HG03469 (cell line): ENCODE results near the gene CRYBA2.

Experiments
- ATAC-seq: cut with Tn5 transposase; IDR thresholded peaks from one replicate; pipeline ENCODE4 v1.9.1; 2021; ENCODE audit warnings: mild to moderate bottlenecking, moderate library complexity, moderate number of reproducible peaks; ENCODE audit not compliant: unreplicated experiment

Gene CRYBA2

DNA sequence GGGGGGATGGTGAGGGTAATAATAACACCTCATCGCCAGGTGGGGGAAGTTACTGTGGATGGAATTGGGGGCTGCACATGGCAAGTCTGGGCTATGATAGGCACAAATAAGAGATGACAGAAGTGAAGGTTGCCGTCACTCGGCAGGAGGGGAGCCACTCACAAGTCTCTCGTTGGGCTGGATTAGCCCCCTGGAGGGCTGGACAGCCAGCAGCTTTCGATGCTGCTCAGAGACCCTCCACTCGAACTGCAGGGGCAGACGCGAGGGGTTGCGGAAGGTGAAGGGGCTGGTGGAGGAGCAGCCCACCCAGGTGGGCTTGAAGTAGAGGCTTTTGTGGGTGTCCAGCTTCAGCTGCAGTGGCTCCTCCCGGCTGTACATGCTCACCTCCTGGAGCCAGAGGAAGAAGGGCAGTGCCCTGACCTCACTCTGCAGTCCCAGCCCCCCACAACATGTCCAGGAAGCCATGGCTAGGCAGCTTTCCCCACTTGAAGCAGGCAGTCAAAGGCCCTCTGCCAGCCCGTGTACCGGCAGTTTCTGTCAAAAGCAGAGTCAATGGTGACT is 29.9 kb upstream of the CRYBA2 start:
- no peak for ATAC-seq

DNA sequence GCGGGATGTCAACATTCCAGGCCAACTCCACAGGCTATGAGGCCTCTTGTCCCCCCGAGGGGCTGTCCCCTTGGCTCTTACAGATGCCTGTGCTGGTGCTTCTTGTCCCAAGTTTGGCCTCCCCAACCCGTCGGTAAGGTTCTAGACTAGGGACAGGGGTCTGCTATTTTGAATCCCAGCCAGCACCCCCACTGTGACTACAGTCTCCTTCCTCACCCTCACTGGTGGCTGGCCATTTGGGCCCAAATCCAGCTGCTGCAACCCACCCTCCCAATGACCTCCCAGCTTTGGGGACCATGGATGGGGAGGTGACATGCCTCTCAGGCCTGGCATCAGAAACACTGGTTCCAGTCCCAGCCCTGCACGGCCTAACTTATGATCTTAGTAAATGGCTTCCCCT is 29.4 kb upstream of the CRYBA2 start:
- ATAC-seq: no peak

DNA sequence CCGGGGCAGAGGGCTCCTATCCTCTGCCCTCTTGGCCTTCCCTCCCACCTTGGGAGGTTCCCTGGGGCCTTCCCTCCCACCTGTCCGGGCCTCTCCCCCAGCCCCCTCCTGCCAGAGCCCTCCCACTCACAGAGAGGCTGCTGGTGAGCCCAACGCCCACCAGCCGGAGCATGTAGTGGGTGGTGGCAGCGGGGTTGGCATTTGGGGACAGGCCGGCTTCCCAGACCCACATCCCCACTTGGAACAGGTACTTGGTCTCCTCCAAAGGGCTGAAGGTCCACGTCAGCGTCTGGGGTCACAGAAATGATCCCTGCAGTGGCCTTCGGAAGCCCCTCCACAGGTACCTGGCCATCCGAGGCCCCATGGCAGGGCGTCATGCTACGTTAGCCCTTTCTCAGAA is 28.8 kb upstream of the CRYBA2 start:
- no peak for ATAC-seq

DNA sequence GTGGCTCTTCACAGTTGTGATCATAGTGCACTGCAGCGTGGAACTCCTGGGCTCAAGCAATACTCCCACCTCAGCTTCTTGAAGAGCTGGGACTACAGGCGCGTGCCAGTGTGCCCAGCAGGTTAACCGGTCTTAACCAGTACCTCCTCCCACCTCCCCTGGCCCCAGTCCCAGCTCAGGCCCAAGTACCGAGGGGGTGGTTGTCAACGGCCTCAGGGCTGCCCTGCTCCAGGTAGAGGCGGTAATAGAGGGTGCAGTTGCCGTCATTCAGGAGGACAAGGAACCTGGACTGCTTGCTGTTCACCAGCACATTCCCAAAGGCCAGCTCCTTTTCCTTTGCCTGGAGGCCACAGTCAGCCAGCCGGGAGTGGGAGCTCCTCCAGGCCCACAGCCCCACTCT is 28.4 kb upstream of the CRYBA2 start:
- no peak for ATAC-seq

DNA sequence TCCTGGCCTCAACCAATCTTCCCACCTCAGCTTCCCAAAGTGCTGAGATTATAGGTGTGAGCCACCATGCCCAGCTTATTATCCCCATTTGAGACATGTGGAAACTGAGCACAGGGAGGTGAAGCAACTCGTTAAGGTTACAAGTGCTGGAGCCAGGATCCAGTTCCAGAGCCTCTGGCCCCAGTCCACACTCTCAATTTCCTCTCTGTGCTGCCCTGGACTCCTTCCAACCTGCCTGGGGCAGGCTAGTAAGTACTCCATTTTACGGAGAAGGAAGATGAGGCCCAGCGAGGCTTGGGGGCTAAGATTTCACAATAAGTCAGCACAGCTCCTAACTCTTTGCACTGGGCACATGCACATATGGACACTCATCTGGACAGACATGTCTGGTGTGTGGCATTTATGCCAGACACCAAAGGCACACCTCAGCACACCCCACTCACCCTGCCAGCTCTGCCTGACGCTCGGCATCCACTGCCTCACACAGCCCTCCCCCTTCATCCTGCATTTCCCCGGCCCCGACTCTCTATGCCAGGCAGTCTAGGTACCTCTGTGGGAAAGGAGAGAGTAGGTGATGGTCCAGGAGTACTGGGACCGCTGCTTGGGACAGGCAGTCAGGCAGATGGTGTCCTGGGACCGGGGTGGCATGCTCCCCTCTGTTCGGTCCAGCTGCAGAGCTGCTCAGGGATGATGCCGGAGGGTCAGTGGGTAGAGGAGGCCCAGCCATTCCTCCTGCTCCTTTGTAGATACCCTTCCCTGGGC is 27.6 kb upstream of the CRYBA2 start:
- no peak for ATAC-seq

DNA sequence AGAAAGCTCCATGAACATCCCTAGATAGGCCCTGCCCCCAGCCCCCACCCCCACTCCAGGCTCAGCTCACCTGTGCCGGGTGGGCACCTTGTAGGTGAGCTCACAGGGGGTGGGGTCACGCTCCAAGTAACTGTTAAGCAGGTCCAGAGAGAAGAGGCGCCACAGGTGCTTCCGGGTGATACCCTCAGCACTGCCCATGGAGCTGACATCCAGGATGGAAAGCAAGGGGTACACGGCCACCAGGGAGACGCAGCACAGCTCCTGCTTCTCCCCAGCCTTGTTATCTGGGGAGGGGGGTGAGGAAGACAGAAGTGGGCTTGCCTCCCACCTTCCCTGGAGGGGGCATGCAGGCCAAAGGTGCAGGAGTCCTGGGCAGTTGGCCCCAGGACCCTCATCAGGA is 26.2 kb upstream of the CRYBA2 start:
- no peak for ATAC-seq

DNA sequence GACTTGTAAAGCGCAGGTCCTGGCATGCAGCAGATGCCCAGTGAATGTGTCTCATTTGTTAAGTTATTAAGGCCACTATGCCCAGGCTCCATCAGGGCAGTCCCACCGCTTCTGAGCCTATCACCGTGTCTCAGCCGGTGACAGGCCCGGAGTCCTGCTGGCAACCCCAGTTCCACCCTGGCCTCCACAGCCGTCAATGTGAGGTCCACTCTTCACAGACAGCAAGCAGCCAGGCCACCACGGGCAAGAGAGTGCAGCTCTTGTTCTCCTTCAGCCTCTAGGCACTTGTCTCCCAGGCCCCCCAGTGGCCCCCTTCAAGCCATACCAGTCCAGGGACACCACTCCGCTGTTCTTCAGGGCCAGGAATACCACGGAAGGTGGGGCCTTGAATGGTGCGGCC is 25.5 kb upstream of the CRYBA2 start:
- ATAC-seq: no peak

DNA sequence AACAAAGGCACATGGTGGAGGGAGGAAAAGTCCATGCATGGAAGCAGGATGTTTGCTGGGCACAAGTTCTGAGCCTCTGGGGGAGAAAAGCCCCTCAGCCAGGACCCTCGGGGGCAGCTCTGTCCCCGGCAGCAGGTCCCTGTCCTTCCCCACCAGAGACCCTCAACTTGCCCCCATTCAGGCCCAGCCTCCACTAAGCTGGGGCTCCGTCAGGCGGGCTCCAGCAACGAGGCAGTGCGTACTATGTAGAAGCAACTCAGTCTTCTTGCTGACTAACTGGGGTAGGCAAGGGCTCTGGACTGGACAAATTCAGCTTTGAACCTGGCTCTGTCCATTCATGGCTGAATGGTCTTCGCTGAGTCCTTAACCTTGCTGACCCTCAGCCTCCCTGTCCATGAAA is 25.1 kb upstream of the CRYBA2 start:
- ATAC-seq: no peak

DNA sequence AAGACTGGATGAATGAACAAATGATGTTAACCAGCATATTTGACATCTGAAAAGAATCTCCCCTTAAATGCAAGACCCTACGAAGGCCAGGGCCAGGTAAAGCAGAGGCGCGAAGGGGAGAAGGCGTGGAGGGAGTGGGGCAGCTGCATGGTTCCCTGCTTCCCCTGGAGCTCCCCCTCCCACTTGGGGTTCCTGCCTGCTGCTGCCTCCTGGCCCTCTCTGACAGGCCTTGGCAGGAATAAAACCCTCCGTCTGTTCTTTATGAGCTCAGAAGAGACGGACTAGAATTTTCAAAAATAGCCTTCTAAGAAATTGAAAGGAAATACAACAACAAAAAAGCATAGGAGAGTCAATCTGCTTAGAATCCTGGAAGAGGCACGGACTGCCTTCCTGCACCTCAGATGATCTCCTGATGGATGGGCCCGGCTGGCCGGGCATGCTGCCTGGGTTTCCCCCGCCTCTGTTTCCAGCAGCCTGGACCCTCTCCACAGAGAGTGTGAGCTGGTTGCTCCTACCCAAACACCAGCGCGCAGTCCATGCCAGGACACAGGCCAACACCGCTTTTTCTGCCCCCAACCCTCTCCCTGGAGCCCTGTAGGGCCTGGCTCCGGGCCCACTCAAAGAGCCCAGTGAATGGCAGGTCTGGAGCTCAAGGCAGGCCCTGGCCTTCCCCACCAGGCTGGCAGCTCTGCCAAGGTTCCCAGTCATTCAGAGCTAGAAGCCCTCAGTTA is 24.1 kb upstream of the CRYBA2 start:
- ATAC-seq: no peak

DNA sequence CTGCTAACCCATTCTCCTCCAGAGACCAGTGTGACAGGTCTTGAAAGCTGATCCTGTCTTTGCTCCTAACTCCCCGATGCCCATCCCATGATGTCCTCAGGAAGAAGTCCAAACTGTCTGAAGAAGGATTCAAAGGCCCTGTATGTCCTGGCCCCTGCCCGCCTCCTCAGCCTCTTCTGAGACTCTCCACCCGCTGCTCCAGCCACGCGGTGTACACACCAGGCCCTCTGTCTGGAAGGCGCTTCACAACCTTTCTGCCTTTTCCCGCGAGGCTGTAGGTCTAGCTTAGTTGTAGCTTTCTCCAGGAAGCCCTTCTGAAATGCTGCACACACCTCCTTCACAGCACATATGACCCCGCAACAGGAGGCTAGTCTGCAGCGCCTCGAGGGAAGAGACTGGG is 23.5 kb upstream of the CRYBA2 start:
- no peak for ATAC-seq

DNA sequence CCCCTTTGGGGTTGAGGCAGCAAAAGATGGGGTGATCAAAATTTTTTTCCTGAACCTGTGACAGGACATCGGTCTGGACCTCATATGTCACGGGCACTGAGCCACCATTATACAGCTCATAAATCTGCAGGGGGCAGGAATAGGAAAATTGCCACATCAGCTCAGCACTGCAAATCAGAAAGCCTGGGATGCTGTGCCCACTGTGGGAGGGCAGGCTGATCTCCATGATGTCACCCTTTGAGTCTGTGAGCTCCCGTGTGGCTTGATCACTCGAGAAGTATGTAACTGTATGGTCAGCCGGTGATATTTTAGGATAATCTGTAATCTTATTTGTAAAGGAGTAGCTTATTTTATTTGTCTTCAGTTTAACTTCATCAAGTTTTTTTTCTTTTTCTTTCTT is 17.7 kb upstream of the CRYBA2 start:
- no peak for ATAC-seq

DNA sequence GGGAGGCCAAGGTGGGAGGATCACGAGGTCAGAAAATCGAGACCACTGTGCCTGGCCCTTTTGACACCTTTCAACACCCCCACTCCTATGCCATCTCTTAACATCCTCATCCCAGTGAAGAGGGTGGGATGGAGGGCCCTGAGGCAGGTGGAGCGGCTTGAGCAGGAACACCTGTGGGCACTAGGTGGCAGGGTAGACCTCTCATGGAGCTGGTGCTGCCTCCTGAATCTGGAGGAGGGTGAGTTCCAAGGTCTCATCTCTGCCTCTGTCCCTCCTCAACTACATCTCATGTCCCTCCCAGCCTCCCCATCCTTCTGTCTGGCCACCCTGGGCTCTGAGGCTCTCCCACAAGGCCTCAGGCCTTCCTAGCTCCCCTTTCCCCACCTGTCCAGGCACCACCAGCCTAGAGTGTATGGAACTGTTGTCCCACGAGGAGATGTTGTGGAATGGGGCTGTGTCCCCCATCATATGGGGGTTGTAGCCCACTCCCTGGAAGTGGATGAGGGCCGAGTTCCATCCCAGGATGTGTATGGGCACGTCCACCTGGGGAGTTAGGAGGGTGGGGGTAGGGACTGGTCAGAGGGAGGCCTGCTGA is 17.0 kb upstream of the CRYBA2 start:
- ATAC-seq: no peak

DNA sequence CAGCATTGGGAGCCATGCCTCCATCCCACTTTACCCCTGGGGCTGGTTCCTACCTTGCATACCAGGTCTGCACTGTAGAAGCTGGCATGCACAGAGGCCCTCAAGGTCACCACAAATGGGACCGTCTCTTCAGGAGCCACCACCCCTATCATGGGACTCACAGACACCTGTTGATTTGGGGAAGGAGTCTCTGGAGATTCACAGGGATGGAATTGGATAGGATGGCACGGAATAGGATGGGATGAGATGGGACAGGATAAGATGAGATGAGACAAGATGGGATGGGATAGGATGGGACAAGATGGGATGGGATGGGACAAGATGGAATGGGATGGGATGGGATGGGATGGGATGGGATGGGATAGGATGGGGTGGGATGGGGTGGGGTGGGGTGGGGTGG is 16.1 kb upstream of the CRYBA2 start:
- ATAC-seq: no peak

DNA sequence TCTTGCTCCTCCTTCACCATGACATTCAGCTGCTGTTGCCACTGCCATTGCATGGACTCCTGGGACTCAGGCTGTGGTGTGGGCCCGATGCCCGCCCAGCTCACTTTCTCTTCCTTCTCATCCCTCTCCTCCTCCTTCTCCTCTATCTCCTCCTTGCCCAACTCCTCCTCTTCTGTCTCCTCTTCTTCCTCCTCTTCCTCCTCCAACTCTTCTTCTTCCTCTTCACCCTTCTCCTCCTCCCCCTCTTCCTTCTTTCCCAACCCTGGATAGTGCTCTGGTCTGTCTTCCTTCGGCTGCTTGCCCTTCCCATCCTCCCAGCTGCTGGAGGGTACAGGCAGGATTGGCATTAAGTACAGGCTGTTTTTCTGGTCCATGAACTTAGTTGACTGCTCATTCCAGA is 10.8 kb upstream of the CRYBA2 start:
- ATAC-seq: no peak

DNA sequence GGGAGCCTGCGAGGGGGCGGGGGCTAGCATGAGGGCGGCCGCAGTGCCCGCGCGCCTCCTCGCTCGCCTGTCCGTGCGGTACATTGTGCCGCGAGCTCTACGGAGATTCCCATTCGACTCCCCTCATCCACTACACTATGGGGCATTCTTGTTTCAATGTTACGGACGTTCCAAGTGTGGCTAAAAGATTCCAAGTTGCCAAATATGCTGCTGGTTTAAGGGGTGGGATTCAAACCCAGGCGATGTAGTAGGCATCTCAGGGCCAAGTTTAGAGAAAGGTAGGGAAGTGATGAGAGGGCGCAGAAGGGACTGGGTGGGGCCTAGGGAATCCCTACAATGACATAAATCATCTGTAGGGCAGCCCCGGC is 10.0 kb upstream of the CRYBA2 start:
- ATAC-seq: no peak

DNA sequence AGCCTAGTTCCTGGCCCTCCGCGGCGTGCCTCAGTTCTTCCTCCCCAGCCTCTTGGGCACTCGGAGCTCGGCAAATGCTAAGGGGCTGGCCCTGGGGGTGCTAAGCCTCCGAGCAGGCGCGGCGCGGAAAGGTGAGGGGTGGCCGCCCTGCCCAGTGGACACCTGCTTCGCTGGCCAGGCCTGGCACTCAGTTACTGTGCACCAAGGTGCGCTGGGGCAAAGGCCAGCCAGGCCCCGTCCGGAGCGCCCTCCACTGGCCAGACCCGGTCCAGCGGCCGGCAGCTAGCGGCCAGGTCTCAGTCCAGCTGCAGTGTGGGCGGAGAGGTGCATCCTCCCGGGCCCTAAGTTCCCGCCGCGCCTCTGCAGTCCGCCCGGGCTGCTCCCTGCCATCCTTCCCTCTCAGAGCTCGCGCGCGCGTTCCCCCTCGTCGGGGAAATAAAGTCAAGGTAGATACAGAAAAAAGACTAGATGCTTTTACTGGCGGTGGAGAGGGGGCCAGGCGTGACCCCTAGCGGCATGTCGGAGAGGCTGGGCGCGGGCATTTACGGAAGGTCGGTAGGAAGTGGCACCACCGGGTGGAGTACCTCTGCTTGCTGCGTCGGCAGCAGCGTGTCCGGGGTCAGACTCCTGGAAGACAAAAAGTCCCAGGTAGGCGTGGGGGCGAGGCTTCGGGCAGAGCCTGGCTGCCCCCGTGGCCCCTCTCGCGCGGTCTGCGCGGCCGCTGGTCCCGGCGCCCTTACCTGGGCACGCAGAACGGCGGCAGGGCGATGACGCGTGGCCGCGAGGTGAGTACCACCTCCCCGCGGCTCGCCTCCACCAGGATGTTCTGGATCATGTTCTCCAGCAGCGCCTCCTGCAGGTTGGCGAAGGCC is 9.4 kb upstream of the CRYBA2 start:
- no peak for ATAC-seq

DNA sequence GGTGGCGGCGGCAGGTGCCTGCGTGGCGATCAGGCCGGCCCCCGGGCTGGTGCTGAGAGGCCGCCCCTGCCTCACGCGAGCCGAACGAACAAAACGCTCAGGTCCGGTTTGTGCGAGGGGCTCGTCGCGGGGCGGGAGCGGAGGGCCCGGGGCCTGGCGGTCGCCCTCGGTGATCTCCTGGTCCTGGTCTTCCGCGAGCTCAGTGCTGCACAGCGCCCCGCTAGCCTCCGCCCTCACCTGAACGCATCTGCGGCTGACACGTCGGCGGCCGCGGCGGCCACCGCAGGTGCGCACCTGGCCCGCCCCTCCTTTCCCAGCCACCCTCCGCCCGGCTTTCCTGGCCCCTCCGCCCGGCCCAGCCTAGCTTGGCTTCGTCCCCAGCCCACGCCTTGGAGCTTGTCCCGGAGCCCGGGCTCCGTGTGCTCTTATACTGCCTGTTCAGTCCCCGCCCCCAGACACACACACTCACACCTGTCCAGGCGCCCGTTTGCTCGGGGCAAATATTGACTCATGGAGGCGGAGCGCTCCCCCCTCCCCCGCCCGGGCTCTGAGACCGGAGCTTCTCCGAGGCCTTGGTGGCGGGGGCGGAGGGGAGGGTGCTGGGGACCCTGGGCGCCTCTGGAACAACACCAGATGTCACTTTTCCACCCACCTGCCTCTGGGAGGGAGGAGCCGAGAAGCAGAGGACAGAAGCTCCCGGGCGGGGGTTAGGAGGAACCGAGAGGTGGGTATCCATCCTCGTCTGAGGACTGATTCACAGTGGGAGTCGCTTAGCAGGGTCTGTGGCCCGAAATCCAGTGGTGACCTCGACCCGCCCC is 8.6 kb upstream of the CRYBA2 start:
- no peak for ATAC-seq

DNA sequence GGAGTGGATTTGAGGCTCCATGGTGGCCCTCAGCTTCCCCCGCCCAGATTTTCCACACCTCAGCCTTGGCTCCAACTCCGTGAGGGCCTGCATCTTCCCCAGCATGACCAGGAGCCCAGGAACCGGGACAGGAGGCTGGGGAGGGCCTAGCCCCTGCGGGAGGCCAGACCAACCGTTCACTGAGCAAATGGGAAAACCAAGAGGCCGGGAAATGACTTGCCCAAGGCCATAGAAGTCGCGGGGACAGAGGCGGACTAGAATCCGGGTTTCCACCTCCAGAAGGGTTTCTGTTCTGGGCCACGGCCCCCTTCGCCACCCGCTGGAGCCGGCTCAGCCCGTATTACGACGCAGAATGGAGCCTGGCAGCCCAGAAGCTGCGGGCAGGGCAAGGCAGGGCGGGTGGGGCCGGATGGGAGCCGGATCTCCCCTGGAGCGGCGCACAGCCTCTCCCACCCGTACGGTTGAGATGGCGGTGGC is 7.9 kb upstream of the CRYBA2 start:
- no peak for ATAC-seq

DNA sequence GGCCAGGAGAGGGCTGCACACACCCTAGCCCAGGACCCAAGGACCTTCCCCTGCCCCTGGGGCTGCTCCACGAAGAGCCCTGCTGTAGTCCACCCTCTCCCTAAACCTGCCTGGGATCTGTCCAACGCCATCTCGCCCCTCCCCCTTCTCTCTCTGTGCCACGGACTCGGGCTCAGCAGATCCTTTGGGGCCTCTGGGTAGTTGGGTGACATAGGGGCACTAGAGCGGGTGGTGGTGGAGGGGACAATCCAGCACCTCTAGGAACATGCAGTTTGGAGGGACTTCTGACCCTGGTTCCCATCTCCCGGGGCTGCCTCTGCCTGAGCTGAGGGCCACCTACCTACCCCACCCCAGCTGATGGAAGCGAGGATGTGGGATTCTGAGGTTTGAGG is 7.3 kb upstream of the CRYBA2 start:
- no peak for ATAC-seq
